K562 (cell line): ENCODE results near the gene CTBS. TPM values are rescaled to one million over a fixed set of nuclear protein-coding genes. Genes with fewer than 3 reads are reported as not detected.

ENCODE experiments used
- ATAC-seq: fragments of 200-7000 bp; cut with Tn5 transposase; 3 replicates; pipeline ENCODE4 v1.9.1; 2020; ENCODE audit warnings: moderate library complexity
- BruUV-seq: library from RNA; stranded (reverse); fragments of 400-500 nt; replicated peaks from 2 replicates; lab custom pipeline; 2021; lab: Mats Ljungman, UMichigan
- CTCF ChIA-PET: fragments of 300-600 bp; formaldehyde crosslinking; extraction: SDS; loops from one replicate; lab custom pipeline; 2021; ENCODE audit warnings: low intra/inter-chr PET ratio; lab: Yijun Ruan, JAX
- POLR2A ChIA-PET: fragments of 300-600, 350-650 bp; sonication (Branson Sonifier 250); formaldehyde crosslinking; extraction: SDS; loops from one replicate; lab custom pipeline; 2021; ENCODE audit warnings: antibody characterized with exemption, inconsistent platforms; lab: Yijun Ruan, JAX
- DNase-seq, 4 experiments: peaks; one replicate each; pipeline versions ENCODE4 v3.0.0 to v3.0.0-alpha.2; 2011 to 2018; ENCODE audit warnings: low spot score in 3 of 4, mixed read lengths in 3 of 4; ENCODE audit errors: extremely low read depth in 1 of 4
- FAIRE-seq: peaks from 2 replicates; lab custom pipeline; 2011; peaks lifted over from hg19 to GRCh38; lab: Jason Lieb, UNC
- H2AFZ ChIP-seq: 2 replicates; pipeline ENCODE4 v1.6.0; 2011; ENCODE audit warnings: low read depth, low read length, control low read depth, inconsistent platforms
- H3K27ac ChIP-seq: fragments of 200-600 bp; 3 replicates; pipeline ENCODE4 v1.8.0; 2011; ENCODE audit warnings: low read depth, mild to moderate bottlenecking, control low read depth, inconsistent platforms, low read length, moderate library complexity, mixed read lengths; ENCODE audit errors: extremely low read depth
- H3K27me3 ChIP-seq, 2 experiments: fragments of 300-600 bp in 1 of 2; 2 replicates in 1 of 2; 3 replicates in 1 of 2; pipeline versions ENCODE4 v1.6.0 to v1.8.0; 2011; ENCODE audit warnings: inconsistent platforms in 2 of 2, low read length in 2 of 2, mild to moderate bottlenecking in 1 of 2, mixed read lengths in 1 of 2, moderate library complexity in 1 of 2; ENCODE audit not compliant: control insufficient read depth in 2 of 2, insufficient read depth in 2 of 2
- H3K36me3 ChIP-seq: fragments of 300-600 bp; 3 replicates; pipeline ENCODE4 v1.8.0; 2011; ENCODE audit warnings: mild to moderate bottlenecking, low read length, inconsistent platforms; ENCODE audit not compliant: control insufficient read depth, insufficient read depth
- H3K4me1 ChIP-seq, 2 experiments: fragments of 200-600 bp in 1 of 2; replicated peaks in 1 of 2; 2 replicates in 1 of 2; 3 replicates in 1 of 2; pipeline versions ENCODE4 v1.5.1 to v1.8.0; 2011; ENCODE audit warnings: inconsistent platforms in 2 of 2, low read length in 2 of 2, mild to moderate bottlenecking in 1 of 2, mixed read lengths in 1 of 2, moderate library complexity in 1 of 2; ENCODE audit not compliant: control insufficient read depth in 2 of 2, insufficient read depth in 2 of 2
- H3K4me2 ChIP-seq: 2 replicates; pipeline ENCODE4 v1.6.1; 2011; ENCODE audit warnings: low read length, control low read depth, inconsistent platforms, mixed read lengths; ENCODE audit not compliant: insufficient read depth
- H3K4me3 ChIP-seq: fragments of 200-600 bp; sonication (generic), shearing (Covaris generic); 2 replicates; pipeline ENCODE4 v1.5.1; 2016; ENCODE audit warnings: control low read depth, inconsistent platforms
- H3K79me2 ChIP-seq: fragments of 200-600 bp; 3 replicates; pipeline ENCODE4 v1.8.0; 2011; ENCODE audit warnings: low read length, inconsistent platforms; ENCODE audit not compliant: control insufficient read depth, insufficient read depth
- H3K9ac ChIP-seq, 2 experiments: 2 replicates each; pipeline versions ENCODE4 v1.6.0 to v1.6.1; 2011; ENCODE audit warnings: low read depth in 2 of 2, low read length in 2 of 2, control low read depth in 1 of 2, inconsistent platforms in 1 of 2, mild to moderate bottlenecking in 1 of 2, mixed read lengths in 1 of 2; ENCODE audit not compliant: insufficient read depth in 1 of 2
- H3K9me1 ChIP-seq: one replicate; pipeline ENCODE4 v1.6.0; 2011; ENCODE audit warnings: inconsistent platforms, mild to moderate bottlenecking, low read length, moderate library complexity; ENCODE audit not compliant: control insufficient read depth, insufficient read depth
- H3K9me3 ChIP-seq: replicated peaks from 2 replicates; pipeline ENCODE4 v1.5.1; 2011; ENCODE audit warnings: low read depth, low read length, inconsistent platforms; ENCODE audit not compliant: control insufficient read depth, insufficient read depth
- H4K20me1 ChIP-seq: replicated peaks from 2 replicates; pipeline ENCODE4 v1.6.1; 2011; ENCODE audit warnings: low read length, inconsistent platforms, mixed read lengths; ENCODE audit not compliant: control insufficient read depth, insufficient read depth
- POLR2B ChIP-seq: fragments of 450-650 bp; IDR thresholded peaks from 2 replicates; pipeline ENCODE4 v1.6.1; 2018; ENCODE audit warnings: low read depth; ENCODE audit not compliant: partially characterized antibody
- ZNF77 ChIP-seq: fragments of 250-450 bp; sonication (Bioruptor Pico); IDR thresholded peaks from 2 replicates; pipeline ENCODE4 v1.5.0; 2020
- in situ Hi-C: fragments of 300-500 bp; cut with MboI; formaldehyde crosslinking; loops from 4 replicates; pipeline ENCODE4 v1.15.0; 2018; ENCODE audit warnings: inconsistent platforms, mixed read lengths
- intact Hi-C: fragments of 100-400 bp; cut with micrococcal nuclease; formaldehyde crosslinking; loops from 2 replicates; pipeline ENCODE4 v1.14.2; 2022
- polyA plus RNA-seq, 8 experiments: library from polyadenylated mRNA; depleted of rRNA in 4 of 8; stranded (reverse) in 5 of 8; unstranded in 3 of 8; fragments of >200 nt; fragmentation: Nextera tagmentation in 2 of 8; fragmentation: Illumina TruSeq in 1 of 8; extraction: Ambion mirVana in 2 of 8; extraction: Trizol in 1 of 8; gene quantifications; 2 replicates each; pipeline versions ENCODE4 v1.2.1 to v1.2.3, GENCODE V29; 2011 to 2014; ENCODE audit warnings: inconsistent platforms in 1 of 8, missing spikeins in 1 of 8
- total RNA-seq, 7 experiments: library from RNA; depleted of rRNA in 6 of 7; stranded (reverse); fragments of >200 nt in 6 of 7; fragmentation: Illumina TruSeq in 2 of 7; extraction: Trizol in 2 of 7; gene quantifications; 2 replicates each; pipeline versions ENCODE4 v1.2.1 to v1.2.3, GENCODE V29; 2011 to 2021; ENCODE audit warnings: low replicate concordance in 1 of 7
- TF ChIP-seq, protein P1 (sequence below): fragments of 200-800 bp; sonication (Bioruptor generic); IDR thresholded peaks from 2 replicates; pipeline ENCODE4 v1.6.1; 2016; ENCODE audit warnings: missing genetic modification characterization, missing compliant biosample characterization

The CTBS gene
- total and polyA plus RNA-seq, 9 of the 15 experiments (the other 6 are each of a cell fraction or from before 2014, with no cell fraction given): 3.0 to 19.8 (median 9.9) TPM

DNA sequence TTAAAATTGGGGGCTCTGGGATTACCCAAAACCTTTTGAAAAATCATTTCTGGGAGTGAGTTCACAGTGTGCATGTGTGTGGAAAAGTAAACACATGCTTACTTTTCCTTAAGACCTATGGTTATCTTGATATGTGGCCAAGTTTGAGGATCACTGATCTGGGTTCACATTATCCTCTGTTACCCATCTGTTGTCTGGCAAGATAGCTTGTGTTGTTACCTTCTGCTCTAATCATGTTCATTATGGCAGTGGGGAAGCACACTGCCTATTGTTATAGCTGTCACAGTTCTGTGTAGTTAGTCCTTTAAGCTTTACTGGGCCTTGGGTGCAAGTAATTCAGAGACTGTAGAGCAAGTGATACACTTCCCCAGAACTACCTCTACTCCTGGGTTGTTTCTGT lies 5.0 kb downstream of the CTBS start:
- POLR2A ChIA-PET: no interaction called here
- Histone ChIP-seq H3K9me3 (no peaks in the 10 kb centered on the region), H3K4me3 (no peak overlapping the region), H3K27ac (no peak overlapping the region), H3K27me3 (no peaks in the 10 kb centered on the region), H3K9ac (no peak overlapping the region), H3K79me2 (peaks cover 25% of the 10 kb centered on the region), H3K36me3 (peaks cover 19% of the 10 kb centered on the region; the same call in 2 of the 3 replicates), H2AFZ (no peak overlapping the region), H3K4me1 (peaks cover 3 to 8% of the 10 kb centered on the region in 2 experiments; a peak in 4 of 5 replicates), H4K20me1 (no peaks in the 10 kb centered on the region), H3K9me1 (no peaks in the 10 kb centered on the region), H3K4me2 (no peak overlapping the region)
- no TSS peak for BruUV-seq
- ATAC-seq: no peak
- in situ Hi-C loops: no loop called here
- TF ChIP-seq ZNF77 (CRISPR knock-in tag) (no peak), POLR2B (no peak)
- TF ChIP-seq, protein P1, sequence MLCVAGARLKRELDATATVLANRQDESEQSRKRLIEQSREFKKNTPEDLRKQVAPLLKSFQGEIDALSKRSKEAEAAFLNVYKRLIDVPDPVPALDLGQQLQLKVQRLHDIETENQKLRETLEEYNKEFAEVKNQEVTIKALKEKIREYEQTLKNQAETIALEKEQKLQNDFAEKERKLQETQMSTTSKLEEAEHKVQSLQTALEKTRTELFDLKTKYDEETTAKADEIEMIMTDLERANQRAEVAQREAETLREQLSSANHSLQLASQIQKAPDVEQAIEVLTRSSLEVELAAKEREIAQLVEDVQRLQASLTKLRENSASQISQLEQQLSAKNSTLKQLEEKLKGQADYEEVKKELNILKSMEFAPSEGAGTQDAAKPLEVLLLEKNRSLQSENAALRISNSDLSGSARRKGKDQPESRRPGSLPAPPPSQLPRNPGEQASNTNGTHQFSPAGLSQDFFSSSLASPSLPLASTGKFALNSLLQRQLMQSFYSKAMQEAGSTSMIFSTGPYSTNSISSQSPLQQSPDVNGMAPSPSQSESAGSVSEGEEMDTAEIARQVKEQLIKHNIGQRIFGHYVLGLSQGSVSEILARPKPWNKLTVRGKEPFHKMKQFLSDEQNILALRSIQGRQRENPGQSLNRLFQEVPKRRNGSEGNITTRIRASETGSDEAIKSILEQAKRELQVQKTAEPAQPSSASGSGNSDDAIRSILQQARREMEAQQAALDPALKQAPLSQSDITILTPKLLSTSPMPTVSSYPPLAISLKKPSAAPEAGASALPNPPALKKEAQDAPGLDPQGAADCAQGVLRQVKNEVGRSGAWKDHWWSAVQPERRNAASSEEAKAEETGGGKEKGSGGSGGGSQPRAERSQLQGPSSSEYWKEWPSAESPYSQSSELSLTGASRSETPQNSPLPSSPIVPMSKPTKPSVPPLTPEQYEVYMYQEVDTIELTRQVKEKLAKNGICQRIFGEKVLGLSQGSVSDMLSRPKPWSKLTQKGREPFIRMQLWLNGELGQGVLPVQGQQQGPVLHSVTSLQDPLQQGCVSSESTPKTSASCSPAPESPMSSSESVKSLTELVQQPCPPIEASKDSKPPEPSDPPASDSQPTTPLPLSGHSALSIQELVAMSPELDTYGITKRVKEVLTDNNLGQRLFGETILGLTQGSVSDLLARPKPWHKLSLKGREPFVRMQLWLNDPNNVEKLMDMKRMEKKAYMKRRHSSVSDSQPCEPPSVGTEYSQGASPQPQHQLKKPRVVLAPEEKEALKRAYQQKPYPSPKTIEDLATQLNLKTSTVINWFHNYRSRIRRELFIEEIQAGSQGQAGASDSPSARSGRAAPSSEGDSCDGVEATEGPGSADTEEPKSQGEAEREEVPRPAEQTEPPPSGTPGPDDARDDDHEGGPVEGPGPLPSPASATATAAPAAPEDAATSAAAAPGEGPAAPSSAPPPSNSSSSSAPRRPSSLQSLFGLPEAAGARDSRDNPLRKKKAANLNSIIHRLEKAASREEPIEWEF (CRISPR knock-in tag): no peak
- no peak for FAIRE-seq
- CTCF ChIA-PET: no interaction called here
- DNase-seq: no peak
- intact Hi-C loops: no loop called here
